CD14-positive monocyte (primary cell): Measurements from ENCODE around the gene CAVIN4. TPM values are rescaled to one million over a fixed set of nuclear protein-coding genes. Genes with fewer than 3 reads are reported as not detected.

Source experiments
- DNase-seq, 3 donors: peaks; one replicate each; pipeline ENCODE4 v3.0.0-alpha.2; 2011 to 2022
- H2AFZ ChIP-seq: 2 replicates; pipeline ENCODE4 v1.6.0; 2012; ENCODE audit warnings: mild to moderate bottlenecking, low read depth, low read length, inconsistent platforms; ENCODE audit not compliant: insufficient read depth, poor library complexity, severe bottlenecking
- H3K27ac ChIP-seq, 2 donors: 1 replicate in 1 of 2; 2 replicates in 1 of 2; pipeline ENCODE4 v1.5.1; 2012 to 2013; ENCODE audit warnings: low read length in 2 of 2, control low read depth in 1 of 2, inconsistent platforms in 1 of 2, low read depth in 1 of 2, mild to moderate bottlenecking in 1 of 2
- H3K27me3 ChIP-seq, 2 donors: one replicate each; pipeline versions ENCODE4 v1.6.0 to v1.6.1; 2011 to 2013; ENCODE audit warnings: low read length in 2 of 2; ENCODE audit not compliant: control insufficient read depth in 2 of 2, insufficient read depth in 2 of 2
- H3K36me3 ChIP-seq, 2 donors: replicated peaks in 1 of 2; 1 replicate in 1 of 2; 2 replicates in 1 of 2; pipeline versions ENCODE4 v1.5.1 to v1.6.1; 2012 to 2013; ENCODE audit warnings: low read length in 2 of 2, control low read depth in 1 of 2, inconsistent platforms in 1 of 2, mild to moderate bottlenecking in 1 of 2; ENCODE audit not compliant: insufficient read depth in 2 of 2, control insufficient read depth in 1 of 2
- H3K4me1 ChIP-seq, 2 donors: 1 replicate in 1 of 2; 2 replicates in 1 of 2; pipeline versions ENCODE4 v1.5.1 to v1.6.1; 2012 to 2013; ENCODE audit warnings: low read length in 2 of 2, control low read depth in 1 of 2, inconsistent platforms in 1 of 2, mild to moderate bottlenecking in 1 of 2, moderate library complexity in 1 of 2; ENCODE audit not compliant: insufficient read depth in 2 of 2, control insufficient read depth in 1 of 2
- H3K4me2 ChIP-seq: replicated peaks from 2 replicates; pipeline ENCODE3; 2012; ENCODE audit warnings: low read length, moderate library complexity, mild to moderate bottlenecking; ENCODE audit not compliant: poor library complexity, severe bottlenecking; ENCODE audit errors: extremely low read depth
- H3K4me3 ChIP-seq, 3 experiments: fragments of 200-600 bp in 1 of 3; sonication (generic) in 1 of 3; replicated peaks in 1 of 3; 1 replicate in 2 of 3; 2 replicates in 1 of 3; pipeline ENCODE4 v1.5.1; 2011 to 2013; ENCODE audit warnings: low read length in 3 of 3, mild to moderate bottlenecking in 3 of 3, control low read depth in 2 of 3, low read depth in 2 of 3, inconsistent platforms in 1 of 3, moderate library complexity in 1 of 3
- H3K79me2 ChIP-seq: 2 replicates; pipeline ENCODE4 v1.6.0; 2012; ENCODE audit warnings: mild to moderate bottlenecking, control low read depth, inconsistent platforms, low read length, moderate library complexity; ENCODE audit not compliant: insufficient read depth
- H3K9ac ChIP-seq: 2 replicates; pipeline ENCODE4 v1.6.0; 2017; ENCODE audit warnings: low read length, mild to moderate bottlenecking; ENCODE audit not compliant: insufficient read depth, poor library complexity, severe bottlenecking
- H3K9me3 ChIP-seq, 2 donors: replicated peaks in 1 of 2; 1 replicate in 1 of 2; 2 replicates in 1 of 2; pipeline versions ENCODE4 v1.5.1 to v1.6.1; 2012 to 2013; ENCODE audit warnings: low read length in 2 of 2, control low read depth in 1 of 2; ENCODE audit not compliant: control insufficient read depth in 1 of 2, insufficient read depth in 1 of 2
- H4K20me1 ChIP-seq: 2 replicates; pipeline ENCODE4 v1.6.0; 2012; ENCODE audit warnings: mild to moderate bottlenecking, low read length, control low read depth, moderate library complexity; ENCODE audit not compliant: insufficient read depth
- H3K27ac Mint-ChIP-seq, 7 donors: one replicate each; pipeline ENCODE4 v1.8.0; 2020; ENCODE audit warnings: mild to moderate bottlenecking in 7 of 7, mixed read lengths in 7 of 7, moderate library complexity in 6 of 7, inconsistent platforms in 2 of 7
- H3K27me3 Mint-ChIP-seq, 3 donors: one replicate each; pipeline ENCODE4 v1.8.0; 2021 to 2022; ENCODE audit warnings: low read depth in 3 of 3, mild to moderate bottlenecking in 3 of 3, mixed read lengths in 3 of 3, moderate library complexity in 3 of 3, inconsistent platforms in 1 of 3
- H3K36me3 Mint-ChIP-seq, 2 donors: one replicate each; pipeline ENCODE4 v1.8.0; 2020; ENCODE audit warnings: mixed read lengths in 2 of 2, inconsistent platforms in 1 of 2, mild to moderate bottlenecking in 1 of 2
- H3K4me1 Mint-ChIP-seq: one replicate; pipeline ENCODE4 v1.8.0; 2020; ENCODE audit warnings: mild to moderate bottlenecking, mixed read lengths
- H3K4me3 Mint-ChIP-seq, 2 donors: one replicate each; pipeline ENCODE4 v1.8.0; 2020; ENCODE audit warnings: mild to moderate bottlenecking in 2 of 2, mixed read lengths in 2 of 2, moderate library complexity in 1 of 2
- H3K9me3 Mint-ChIP-seq, 7 donors: one replicate each; pipeline ENCODE4 v1.8.0; 2020 to 2022; ENCODE audit warnings: mixed read lengths in 7 of 7, mild to moderate bottlenecking in 6 of 7, moderate library complexity in 6 of 7, inconsistent platforms in 2 of 7
- CTCF ChIP-seq: fragments of 200-600 bp; IDR thresholded peaks from one replicate; pipeline ENCODE4 v1.8.0; 2022; ENCODE audit warnings: antibody characterized with exemption, mild to moderate bottlenecking
- WGBS: methylation state at CpG from one replicate; pipeline ENCODE4 v1.1.5; 2013; ENCODE audit warnings: missing lambda C conversion rate; ENCODE audit not compliant: insufficient coverage; 5-methylcytosine and 5-hydroxymethylcytosine counted together
- intact Hi-C, 2 donors: fragments of 100-400 bp; cut with micrococcal nuclease; formaldehyde crosslinking; loops; one replicate each; pipeline versions ENCODE4 v1.15.0 to v1.15.1; 2023
- polyA plus RNA-seq, 3 donors: library from polyadenylated mRNA; depleted of rRNA in 1 of 3; unstranded in 2 of 3; stranded (reverse) in 1 of 3; fragments of 300-500 nt in 2 of 3; fragments of >200 nt in 1 of 3; fragmentation: Illumina TruSeq in 2 of 3; gene quantifications; 1 replicate in 2 of 3; 2 replicates in 1 of 3; pipeline ENCODE4 v1.2.3, GENCODE V29; 2012 to 2021

Gene CAVIN4
- polyA plus RNA-seq, 3 donors = not detected

DNA sequence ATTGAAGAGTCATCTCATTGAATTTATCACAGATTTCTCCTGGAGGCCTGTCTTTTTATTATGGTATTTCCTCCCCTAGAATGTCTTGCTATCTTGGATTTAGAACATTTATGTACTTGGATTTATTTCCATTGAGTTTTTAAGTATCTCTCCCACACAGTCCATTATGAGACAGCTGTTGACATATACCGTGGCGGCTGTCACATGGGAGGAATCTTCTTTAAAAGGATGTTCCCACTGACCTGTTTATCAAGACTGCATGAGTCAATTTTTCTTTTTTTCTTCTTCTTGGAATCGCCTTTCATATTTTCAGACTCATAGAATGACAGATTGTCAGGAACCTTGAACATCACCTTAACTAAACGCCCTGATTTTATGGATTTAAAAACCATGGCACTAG is 2.9 kb upstream of the CAVIN4 start:
- Histone ChIP-seq H3K36me3 (no peaks in the 10 kb centered on the region), H3K9me3 (no peaks in the 10 kb centered on the region), H3K4me1 (no peaks in the 10 kb centered on the region), H4K20me1 (no peaks in the 10 kb centered on the region), H2AFZ (no peak overlapping the region), H3K9ac (no peak overlapping the region), H3K27ac (no peak overlapping the region), H3K4me3 (no peak overlapping the region), H3K79me2 (no peaks in the 10 kb centered on the region), H3K4me2 (no peak overlapping the region), H3K27me3 (no peaks in the 10 kb centered on the region)
- intact Hi-C loops = no loop called here
- no peak for TF ChIP-seq CTCF
- Mint-ChIP-seq H3K27me3 (peaks cover 0 to 2% (median 0%) of the 10 kb centered on the region in 3 donors), H3K4me1 (no peaks in the 10 kb centered on the region), H3K9me3 (peaks cover 0 to 3% (median 0%) of the 10 kb centered on the region in 7 donors), H3K4me3 (no peak overlapping the region), H3K36me3 (no peaks in the 10 kb centered on the region), H3K27ac (no peak overlapping the region)
- WGBS = no CpG with 5 or more reads among the region's 4 CpGs
- DNase-seq = no peak

GRCh38 chr9:100575765-100576386 is 2.0 kb upstream of the CAVIN4 start:
- no peaks in the 10 kb centered on the region for H3K79me2 ChIP-seq
- no peaks in the 10 kb centered on the region for H3K9me3 ChIP-seq
- DNase-seq = no peak
- TF ChIP-seq CTCF = no peak
- H3K27me3 Mint-ChIP-seq = no peaks in the 10 kb centered on the region
- no peaks in the 10 kb centered on the region for H4K20me1 ChIP-seq
- 0% methylated on average over 1 of the region's 2 CpGs for WGBS
- no peak overlapping the region for H3K4me3 ChIP-seq
- no peak overlapping the region for H3K4me2 ChIP-seq
- H3K36me3 ChIP-seq = no peaks in the 10 kb centered on the region
- H3K9me3 Mint-ChIP-seq = peaks cover 0 to 3% (median 0%) of the 10 kb centered on the region in 7 donors
- no peak overlapping the region for H3K9ac ChIP-seq
- H2AFZ ChIP-seq = no peak overlapping the region
- H3K27me3 ChIP-seq = no peaks in the 10 kb centered on the region
- no peaks in the 10 kb centered on the region for H3K4me1 Mint-ChIP-seq
- intact Hi-C loops = no loop called here
- no peak overlapping the region for H3K4me3 Mint-ChIP-seq
- H3K4me1 ChIP-seq = no peaks in the 10 kb centered on the region
- no peak overlapping the region for H3K27ac Mint-ChIP-seq
- no peaks in the 10 kb centered on the region for H3K36me3 Mint-ChIP-seq
- H3K27ac ChIP-seq = no peak overlapping the region
